Globus pallidus (tissue), 1 donor: ENCODE results near the gene BCAS3.
A peak's percentile ranks its signal among the peaks of the same experiment; 100 is the strongest.
"Not testable (repeated sequence)": the region's sequence is repeated elsewhere in the genome, so short reads cannot be mapped to it uniquely, and the experiment has no call there.

Experiments used
- DNase-seq: peaks from one replicate; pipeline ENCODE4 v3.0.0-alpha.2; 2015; ENCODE audit warnings: low spot score

BCAS3 gene

GRCh38 chr17:61002316-61002736 lies 324.7 kb downstream of the BCAS3 start:
- DNase-seq, result peak; percentile 27

GRCh38 chr17:61005358-61005757 lies 327.7 kb downstream of the BCAS3 start:
- no peak for DNase-seq

- not testable (repeated sequence) for DNase-seq
These were observed 328.3 kb downstream of the BCAS3 start for GRCh38 chr17:61005958-61006357.

- peak; percentile 6 for DNase-seq
These were observed 330.3 kb downstream of the BCAS3 start for GRCh38 chr17:61007980-61008379.

GRCh38 chr17:61009663-61010062 lies 332.0 kb downstream of the BCAS3 start:
- no peak for DNase-seq

GRCh38 chr17:61010661-61011170 lies 333.1 kb downstream of the BCAS3 start:
- no peak for DNase-seq

GRCh38 chr17:61011251-61011650 lies 333.6 kb downstream of the BCAS3 start:
- no peak for DNase-seq

GRCh38 chr17:61015966-61016365 lies 338.3 kb downstream of the BCAS3 start:
- DNase-seq, result no peak

GRCh38 chr17:61017317-61018006 lies 339.8 kb downstream of the BCAS3 start:
- no peak for DNase-seq

- no peak for DNase-seq
These were observed 341.3 kb downstream of the BCAS3 start for GRCh38 chr17:61018938-61019337.

GRCh38 chr17:61023996-61024395 lies 346.3 kb downstream of the BCAS3 start:
- DNase-seq, result no peak

GRCh38 chr17:61026818-61027217 lies 349.2 kb downstream of the BCAS3 start:
- no peak for DNase-seq

- DNase-seq, result no peak
These were observed 351.5 kb downstream of the BCAS3 start for GRCh38 chr17:61029181-61029580.

- DNase-seq, result no peak
These were observed 363.0 kb downstream of the BCAS3 start for GRCh38 chr17:61040666-61041065.

- not testable (repeated sequence) for DNase-seq
These were observed 364.7 kb downstream of the BCAS3 start for GRCh38 chr17:61042348-61042747.

- no peak for DNase-seq
These were observed 369.9 kb downstream of the BCAS3 start for GRCh38 chr17:61047515-61047914.

GRCh38 chr17:61048376-61049106 lies 370.9 kb downstream of the BCAS3 start:
- no peak for DNase-seq

- no peak for DNase-seq
These were observed 375.8 kb downstream of the BCAS3 start for GRCh38 chr17:61053469-61053868.

- no peak for DNase-seq
These were observed 376.8 kb downstream of the BCAS3 start for GRCh38 chr17:61054436-61054835.

GRCh38 chr17:61057257-61057656 lies 379.6 kb downstream of the BCAS3 start:
- no peak for DNase-seq

- DNase-seq, result no peak
These were observed 380.4 kb downstream of the BCAS3 start for GRCh38 chr17:61058066-61058465.

GRCh38 chr17:61063528-61063927 lies 385.9 kb downstream of the BCAS3 start:
- DNase-seq, result no peak
